Upper lobe of left lung (tissue), 6 donors: ENCODE data around the gene IER3. TPM values are rescaled to one million over a fixed set of nuclear protein-coding genes. Genes with fewer than 3 reads are reported as not detected.

Experiments
- ATAC-seq, 2 donors: fragments of 200-7000 bp; cut with Tn5 transposase; one replicate each; pipeline ENCODE4 v1.9.1; 2022; ENCODE audit warnings: mild to moderate bottlenecking in 2 of 2, moderate library complexity in 2 of 2; ENCODE audit not compliant: low FRiP score in 2 of 2
- DNase-seq, 2 donors: peaks; one replicate each; pipeline ENCODE4 v3.0.0-alpha.2; 2019 to 2020
- H3K27ac ChIP-seq, 4 donors: fragments of 200-600 bp; sonication (generic); one replicate each; pipeline ENCODE4 v1.5.1; 2016 to 2019
- H3K27me3 ChIP-seq, 4 donors: fragments of 200-600 bp; sonication (generic); one replicate each; pipeline ENCODE4 v1.5.1; 2017 to 2019
- H3K36me3 ChIP-seq, 4 donors: fragments of 200-600 bp; sonication (generic); one replicate each; pipeline ENCODE4 v1.5.1; 2016 to 2019
- H3K4me1 ChIP-seq, 4 donors: fragments of 200-600 bp; sonication (generic); one replicate each; pipeline ENCODE4 v1.5.1; 2018 to 2019
- H3K4me3 ChIP-seq, 4 donors: fragments of 200-600 bp; sonication (generic); one replicate each; pipeline ENCODE4 v1.5.1; 2017 to 2019; ENCODE audit warnings: mild to moderate bottlenecking in 2 of 4, moderate library complexity in 1 of 4
- H3K9me3 ChIP-seq, 4 donors: fragments of 200-600 bp; sonication (generic); one replicate each; pipeline ENCODE4 v1.5.1; 2018 to 2019
- CTCF ChIP-seq, 6 experiments: fragments of 450-650 bp in 4 of 6; fragments of 200-600 bp in 2 of 6; sonication (generic) in 2 of 6; IDR thresholded peaks; one replicate each; pipeline ENCODE4 v1.5.1; 2016 to 2019; ENCODE audit warnings: antibody characterized with exemption in 6 of 6
- EP300 ChIP-seq, 4 donors: sonication (generic); formaldehyde crosslinking; IDR thresholded peaks; one replicate each; pipeline ENCODE4 v1.5.1; 2017; ENCODE audit warnings: antibody characterized with exemption in 4 of 4, control low read depth in 2 of 4
- POLR2A ChIP-seq, 4 donors: fragments of 450-650 bp; IDR thresholded peaks; one replicate each; pipeline ENCODE4 v1.5.1; 2016 to 2017; ENCODE audit warnings: antibody characterized with exemption in 4 of 4, mild to moderate bottlenecking in 2 of 4
- POLR2AphosphoS5 ChIP-seq, 2 donors: sonication (generic); formaldehyde crosslinking; IDR thresholded peaks; one replicate each; pipeline ENCODE4 v1.5.1; 2017; ENCODE audit warnings: antibody characterized with exemption in 2 of 2
- WGBS, 2 donors: methylation state at CpG; one replicate each; pipeline ENCODE4 v1.1.5; 2017 to 2018; 5-methylcytosine and 5-hydroxymethylcytosine counted together
- total RNA-seq, 6 donors: library from RNA; depleted of rRNA in 4 of 6; stranded (reverse); fragments of >200 nt in 4 of 6; gene quantifications; one replicate each; pipeline versions ENCODE4 v1.1.0 to v1.2.1, GENCODE V29; 2016 to 2021
- donor health status: DM: no; HTN: no; CAD: no; lungs with moderate emphysema.
- donor health status: DM: no; HTN: yes; CAD: no; lungs with severe emphysema.

The IER3 gene
- total RNA-seq, 6 donors from 2014 or later, result 4.2 to 61.1 (median 19.8) TPM

GRCh38 chr6:30743099-30744053, 971 bp downstream of the IER3 start:
- H3K27me3 ChIP-seq, result no peaks in the 10 kb centered on the region
- TF ChIP-seq POLR2A (IDR thresholded peaks at IDR 0.05), result peak in 1 of 4 donors; percentile 15
- no peak for TF ChIP-seq EP300 (IDR thresholded peaks at IDR 0.05)
- TF ChIP-seq CTCF (IDR thresholded peaks at IDR 0.05), result no peak
- no peak for TF ChIP-seq POLR2AphosphoS5 (IDR thresholded peaks at IDR 0.05)
- DNase-seq (peak; percentile 53 to 73), ATAC-seq (peak; percentile 0 to 20)
- peak overlapping the region; percentile 93 to 97 (median 95) for H3K27ac ChIP-seq
- peaks cover 4 to 30% (median 21%) of the 10 kb centered on the region in 4 donors for H3K36me3 ChIP-seq
- peaks cover 33 to 48% (median 45%) of the 10 kb centered on the region in 4 donors for H3K4me1 ChIP-seq
- no peaks in the 10 kb centered on the region for H3K9me3 ChIP-seq
- H3K4me3 ChIP-seq, result peak overlapping the region; percentile 66 to 90 (median 82)
- 5 to 6% methylated on average over 37 to 54 of the region's 55 CpGs for WGBS, 2 donors

GRCh38 chr6:30742316-30743098, 1.8 kb downstream of the IER3 start, which contains the start of gene FLOT1:
Gene FLOT1 (minus strand): TSS chr6:30742687. CDS start chr6:30742189, 498 bp downstream.
- Histone ChIP-seq H3K9me3 (no peaks in the 10 kb centered on the region), H3K4me1 (peaks cover 34 to 47% (median 45%) of the 10 kb centered on the region in 4 donors), H3K4me3 (peak within 1 kb of the TSS; percentile 66 to 90 (median 82)), H3K27ac (peak within 1 kb of the TSS; percentile 93 to 97 (median 95)), H3K36me3 (peaks cover 4 to 38% (median 21%) of the 10 kb centered on the region in 4 donors), H3K27me3 (no peaks in the 10 kb centered on the region)
- ATAC-seq (peak; percentile 92 to 96), DNase-seq (peak; percentile 99 to 100)
- WGBS, 2 donors, result 0 to 3% methylated on average over 11 to 27 of the region's 66 CpGs
- TF ChIP-seq POLR2A (IDR thresholded peaks at IDR 0.05) (peak; percentile 27 to 86 (median 72)), EP300 (IDR thresholded peaks at IDR 0.05) (peak in 2 of 4 donors; percentile 51 to 96), CTCF (IDR thresholded peaks at IDR 0.05) (peak in 1 of 6 experiments; percentile 18), POLR2AphosphoS5 (IDR thresholded peaks at IDR 0.05) (peak; percentile 97 to 98)

DNA sequence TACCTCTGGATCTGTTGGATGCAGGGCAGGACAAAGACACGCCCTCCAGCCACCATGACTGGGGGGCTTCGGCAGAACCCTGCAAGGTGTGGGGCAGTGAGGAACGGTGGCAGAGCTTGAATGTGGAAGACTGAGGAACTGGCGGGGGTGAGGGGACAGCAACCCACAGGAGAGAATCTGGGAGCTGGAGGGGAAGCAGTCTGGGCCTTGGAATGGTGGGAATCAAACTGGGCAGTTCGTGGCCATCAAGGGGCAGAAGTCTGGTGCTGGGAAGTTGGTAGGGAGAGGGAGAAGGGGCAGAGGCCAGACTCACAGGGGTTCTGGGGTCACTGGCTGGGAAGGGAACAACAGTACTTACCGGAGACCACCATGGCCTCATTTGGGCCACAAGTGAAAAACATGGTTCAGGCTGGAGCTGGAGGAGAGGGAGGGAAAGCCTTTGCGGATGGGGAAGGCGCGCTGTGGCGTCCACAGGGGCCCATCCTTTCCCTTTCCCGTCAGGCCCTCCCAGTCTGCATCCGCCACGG, 2.5 kb downstream of the IER3 start:
- Histone ChIP-seq H3K36me3 (peaks cover 4 to 45% (median 21%) of the 10 kb centered on the region in 4 donors), H3K4me3 (peak overlapping the region; percentile 54 to 90 (median 82)), H3K27ac (peak overlapping the region; percentile 93 to 97 (median 95)), H3K9me3 (no peaks in the 10 kb centered on the region), H3K27me3 (no peaks in the 10 kb centered on the region), H3K4me1 (peaks cover 38 to 52% (median 49%) of the 10 kb centered on the region in 4 donors)
- TF ChIP-seq POLR2A (IDR thresholded peaks at IDR 0.05) (no peak), EP300 (IDR thresholded peaks at IDR 0.05) (no peak), CTCF (IDR thresholded peaks at IDR 0.05) (no peak), POLR2AphosphoS5 (IDR thresholded peaks at IDR 0.05) (no peak)
- 5 to 9% methylated on average over 11 to 13 of the region's 13 CpGs for WGBS, 2 donors
- no peak for DNase-seq
- peak in 1 of 2 donors; percentile 9 for ATAC-seq

GRCh38 chr6:30741063-30741779, 3.1 kb downstream of the IER3 start:
- H3K27ac ChIP-seq, result peak overlapping the region; percentile 93 to 97 (median 95)
- H3K36me3 ChIP-seq, result peaks cover 4 to 51% (median 24%) of the 10 kb centered on the region in 4 donors
- WGBS, 2 donors, result 79% methylated on average over 8 of the region's 8 CpGs
- no peak for ATAC-seq
- H3K4me1 ChIP-seq, result peaks cover 42 to 58% (median 55%) of the 10 kb centered on the region in 4 donors
- no peaks in the 10 kb centered on the region for H3K9me3 ChIP-seq
- no peak for DNase-seq
- no peak for TF ChIP-seq EP300 (IDR thresholded peaks at IDR 0.05)
- no peak for TF ChIP-seq CTCF (IDR thresholded peaks at IDR 0.05)
- no peak for TF ChIP-seq POLR2A (IDR thresholded peaks at IDR 0.05)
- no peak for TF ChIP-seq POLR2AphosphoS5 (IDR thresholded peaks at IDR 0.05)
- H3K27me3 ChIP-seq, result no peaks in the 10 kb centered on the region
- H3K4me3 ChIP-seq, result peak overlapping the region; percentile 54 to 90 (median 82)
